ENCODE results near the gene ARFGAP2. TPM values are rescaled to one million over a fixed set of nuclear protein-coding genes. Genes with fewer than 3 reads are reported as not detected.

The ARFGAP2 gene
- total RNA-seq (2022) (99.9 and 100.0 TPM in 2 replicates), Bru-seq, nascent RNA (percentile 89 among the genes with signal in this experiment), BruChase-seq, experiment 1, labeled RNA remaining after a 2-hour chase (percentile 93 among the genes with signal in this experiment), BruChase-seq, experiment 2, labeled RNA remaining after a 6-hour chase (percentile 90 among the genes with signal in this experiment)
- long read RNA-seq, transcript ARFGAP2-209 (3 exons, 1,723 nt), result minor isoform, 5 of 196 reads
- long read RNA-seq, transcript ARFGAP2-205 (16 exons, 2,976 nt), result major isoform, 91 of 196 reads
- long read RNA-seq, partial matches to known transcripts, result 22 of 196 reads
- long read RNA-seq, other reads (novel, unspliced or antisense), result 70 of 196 reads

GRCh38 chr11:47176328-47177228 lies at the start of gene ARFGAP2:
ARFGAP2 (minus strand) TSS chr11:47176879; CDS start chr11:47176853, 26 bp downstream.
- intact Hi-C loops (cut with micrococcal nuclease; ENCODE audit: unreplicated experiment), result loop anchor here (1.0 to 5.0 kb wide), 7 partner anchors 9 to 179 kb away; partner anchors contain the start of gene ACP2
- H3K27ac Mint-ChIP-seq (ENCODE audit: unreplicated experiment), result peak within 1 kb of the TSS; percentile 99
- ChIA-PET CTCF (interaction anchor here (1.5 kb wide), 1 partner anchor 81 kb away, joined by 7 read pairs; the partner anchor contains the start of gene NR1H3), POLR2A (interaction anchor here (1.2 kb wide), 1 partner anchor 10 kb away, joined by 3 read pairs; no protein-coding TSS in a partner anchor)
- Histone ChIP-seq H3K9me3 (no peaks in the 10 kb centered on the region), H3K4me3 (ENCODE audit: low read depth, low read length) (peak within 1 kb of the TSS; percentile 99), H3K36me3 (ENCODE audit: control insufficient read depth, insufficient read depth, low read length) (peaks cover 10% of the 10 kb centered on the region), H3K27me3 (replicated peaks; ENCODE audit: control insufficient read depth, insufficient read depth, low read length) (no peaks in the 10 kb centered on the region), H3K4me1 (peaks cover 8% of the 10 kb centered on the region; the same call in 1 of the 2 replicates)
- peaks cover 66% of the 10 kb centered on the region for H3K36me3 Mint-ChIP-seq (ENCODE audit: insufficient read depth, unreplicated experiment)
- BruUV-seq (replicated peaks), result TSS peak; percentile 49
- peak within 1 kb of the TSS; percentile 87 for H3K4me3 Mint-ChIP-seq (ENCODE audit: unreplicated experiment)
- no peaks in the 10 kb centered on the region for H3K9me3 Mint-ChIP-seq (ENCODE audit: unreplicated experiment)
- no peaks in the 10 kb centered on the region for H3K27me3 Mint-ChIP-seq (ENCODE audit: insufficient read depth, unreplicated experiment)
- TF ChIP-seq CTCF (IDR thresholded peaks at IDR 0.05; ENCODE audit: insufficient read depth in 1 of 2, low read depth in 1 of 2, low read length in 1 of 2, severe bottlenecking in 1 of 2, unreplicated experiment in 1 of 2), result no peak
- DNase-seq, result peak; percentile 96 to 98
- peaks cover 20% of the 10 kb centered on the region for H3K4me1 Mint-ChIP-seq (ENCODE audit: low read depth, unreplicated experiment)

GRCh38 chr11:47225552-47226400 lies 49.1 kb upstream of the ARFGAP2 start:
- CTCF ChIA-PET, result no interaction called here
- Histone ChIP-seq H3K4me3 (ENCODE audit: low read depth, low read length) (no peak overlapping the region), H3K36me3 (ENCODE audit: control insufficient read depth, insufficient read depth, low read length) (no peaks in the 10 kb centered on the region), H3K4me1 (no peaks in the 10 kb centered on the region), H3K27me3 (replicated peaks; ENCODE audit: control insufficient read depth, insufficient read depth, low read length) (no peaks in the 10 kb centered on the region), H3K9me3 (no peaks in the 10 kb centered on the region)
- BruUV-seq (replicated peaks), result no TSS peak
- no peaks in the 10 kb centered on the region for H3K4me1 Mint-ChIP-seq (ENCODE audit: low read depth, unreplicated experiment)
- intact Hi-C loops (cut with micrococcal nuclease; ENCODE audit: unreplicated experiment), result no loop called here
- H3K4me3 Mint-ChIP-seq (ENCODE audit: unreplicated experiment), result no peak overlapping the region
- no peak for DNase-seq
- no peaks in the 10 kb centered on the region for H3K27me3 Mint-ChIP-seq (ENCODE audit: insufficient read depth, unreplicated experiment)
- no peak overlapping the region for H3K27ac Mint-ChIP-seq (ENCODE audit: unreplicated experiment)
- POLR2A ChIA-PET, result interaction anchor here (1.1 kb wide), 1 partner anchor 10 kb away, joined by 5 read pairs; no protein-coding TSS in a partner anchor
- peaks cover 26% of the 10 kb centered on the region for H3K36me3 Mint-ChIP-seq (ENCODE audit: insufficient read depth, unreplicated experiment)
- H3K9me3 Mint-ChIP-seq (ENCODE audit: unreplicated experiment), result no peaks in the 10 kb centered on the region
- TF ChIP-seq CTCF (IDR thresholded peaks at IDR 0.05; ENCODE audit: insufficient read depth in 1 of 2, low read depth in 1 of 2, low read length in 1 of 2, severe bottlenecking in 1 of 2, unreplicated experiment in 1 of 2), result no peak
